Measurements from ENCODE around the gene FTO.

GRCh38 chr16:53998024-53998810, 294.3 kb downstream of the FTO start:
- TF ChIP-seq ZNF232 (CRISPR knock-in tag; IDR thresholded peaks at IDR 0.05): no peak
- TF ChIP-seq HMGXB4 (CRISPR knock-in tag; IDR thresholded peaks at IDR 0.05): no peak
- TF ChIP-seq USF2 (CRISPR knock-in tag; IDR thresholded peaks at IDR 0.05): no peak
- TF ChIP-seq CTCF (IDR thresholded peaks at IDR 0.05): no peak
